ENCODE measurements around the gene MAST2. TPM values are rescaled to one million over a fixed set of nuclear protein-coding genes. Genes with fewer than 3 reads are reported as not detected.

The MAST2 gene
- total and polyA plus RNA-seq, 9 of the 15 experiments (the other 6 are each of a cell fraction or from before 2014, with no cell fraction given) = 0.73 to 32.0 (median 17.8) TPM

DNA sequence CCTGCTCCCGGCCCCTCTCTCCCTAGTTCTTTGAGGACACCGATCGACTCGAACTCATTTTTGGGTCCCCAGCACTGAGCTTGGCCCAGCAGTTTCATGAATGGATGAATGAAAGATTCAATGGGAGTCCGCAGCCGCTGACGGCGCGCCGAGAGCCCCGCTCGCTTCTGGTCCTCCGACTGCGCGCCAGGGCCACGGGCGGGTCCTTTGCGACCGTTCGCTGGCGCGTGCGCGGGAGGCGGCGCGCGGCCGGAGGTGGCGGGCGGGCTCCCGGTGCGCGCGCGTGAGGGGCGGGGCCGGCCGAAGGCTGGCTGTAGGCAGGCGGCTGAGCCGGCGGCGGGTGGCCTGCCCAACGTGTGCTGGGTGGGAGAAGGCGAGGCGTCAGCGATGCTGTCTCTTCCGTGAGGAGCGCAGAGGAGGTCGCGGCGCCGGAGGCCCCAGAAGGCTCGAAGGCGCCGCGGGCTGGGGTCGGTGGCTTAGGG, at the start of gene MAST2 (continued):
- no peak for TF ChIP-seq ZNF407 (IDR thresholded peaks at IDR 0.05; ENCODE audit: low read depth)
- peak; percentile 68; the same call in 1 of the 2 replicates for TF ChIP-seq ETS1 (conservative IDR thresholded peaks at IDR 0.05; ENCODE audit: control insufficient read depth, low read depth, low read length)
- no peak for TF ChIP-seq XRCC5 (IDR thresholded peaks at IDR 0.05; ENCODE audit: low read depth, low read length)
- TF ChIP-seq RBFOX2 (IDR thresholded peaks at IDR 0.05; ENCODE audit: low read depth, low read length) = peak; percentile 78
- TF ChIP-seq MED1 (CRISPR knock-in tag; IDR thresholded peaks at IDR 0.05; ENCODE audit: borderline replicate concordance) = no peak
- no peak for TF ChIP-seq MXI1 (IDR thresholded peaks at IDR 0.05; ENCODE audit: low read depth, low read length)
- TF ChIP-seq FOXA1 (IDR thresholded peaks at IDR 0.05; ENCODE audit: borderline replicate concordance) = 0 out of 2 replicates have a peak, but pooled peaks have one; percentile 16
- peak; percentile 54; the same call in 1 of the 2 replicates for TF ChIP-seq ZNF24 (IDR thresholded peaks at IDR 0.05)
- TF ChIP-seq, protein P1, sequence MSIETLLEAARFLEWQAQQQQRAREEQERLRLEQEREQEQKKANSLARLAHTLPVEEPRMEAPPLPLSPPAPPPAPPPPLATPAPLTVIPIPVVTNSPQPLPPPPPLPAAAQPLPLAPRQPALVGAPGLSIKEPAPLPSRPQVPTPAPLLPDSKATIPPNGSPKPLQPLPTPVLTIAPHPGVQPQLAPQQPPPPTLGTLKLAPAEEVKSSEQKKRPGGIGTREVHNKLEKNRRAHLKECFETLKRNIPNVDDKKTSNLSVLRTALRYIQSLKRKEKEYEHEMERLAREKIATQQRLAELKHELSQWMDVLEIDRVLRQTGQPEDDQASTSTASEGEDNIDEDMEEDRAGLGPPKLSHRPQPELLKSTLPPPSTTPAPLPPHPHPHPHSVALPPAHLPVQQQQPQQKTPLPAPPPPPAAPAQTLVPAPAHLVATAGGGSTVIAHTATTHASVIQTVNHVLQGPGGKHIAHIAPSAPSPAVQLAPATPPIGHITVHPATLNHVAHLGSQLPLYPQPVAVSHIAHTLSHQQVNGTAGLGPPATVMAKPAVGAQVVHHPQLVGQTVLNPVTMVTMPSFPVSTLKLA (conservative IDR thresholded peaks at IDR 0.05) = peak in 1 of 2 experiments; percentile 62; a peak in 2 of 4 replicates
- no peak for TF ChIP-seq MTA2 (IDR thresholded peaks at IDR 0.05; ENCODE audit: low read depth)
- TF ChIP-seq SAP30 (IDR thresholded peaks at IDR 0.05; ENCODE audit: borderline replicate concordance, insufficient read depth, low read depth, low read length, poor library complexity, severe bottlenecking) = no peak
- peak; percentile 94 for TF ChIP-seq RBBP5 (IDR thresholded peaks at IDR 0.05; ENCODE audit: borderline replicate concordance, insufficient read depth, low read length, poor library complexity, severe bottlenecking)
- 0 out of 2 replicates have a peak, but pooled peaks have one; percentile 1 for TF ChIP-seq ZNF121 (CRISPR knock-in tag; conservative IDR thresholded peaks at IDR 0.05)
- TF ChIP-seq KLF1 (tag; IDR thresholded peaks at IDR 0.05) = peak; percentile 90
- no peak for TF ChIP-seq ZNF133 (CRISPR knock-in tag; IDR thresholded peaks at IDR 0.05)
- TF ChIP-seq HMGN3 (IDR thresholded peaks at IDR 0.05; ENCODE audit: borderline replicate concordance, extremely low read depth, insufficient read length, low read depth, low read length) = peak; percentile 79
- TF ChIP-seq SP1 (CRISPR knock-in tag; IDR thresholded peaks at IDR 0.05) = 0 out of 2 replicates have a peak, but pooled peaks have one; percentile 8
